Inferior parietal cortex (tissue), 1 donor: ENCODE measurements around the gene USH1G.

ENCODE experiments used
- DNase-seq: peaks from one replicate; pipeline ENCODE4 v3.0.0-alpha.2; 2016; ENCODE audit errors: extremely low spot score

USH1G gene

GRCh38 chr17:74954115-74954514 is 31.1 kb upstream of the USH1G start:
- DNase-seq: no peak

GRCh38 chr17:74953134-74953687 is 30.2 kb upstream of the USH1G start:
- no peak for DNase-seq

GRCh38 chr17:74952431-74953133 is 29.5 kb upstream of the USH1G start:
- no peak for DNase-seq

GRCh38 chr17:74951680-74952421 is 28.8 kb upstream of the USH1G start:
- DNase-seq: no peak

GRCh38 chr17:74951065-74951464 is 28.0 kb upstream of the USH1G start:
- DNase-seq: no peak

GRCh38 chr17:74950207-74950606 is 27.2 kb upstream of the USH1G start:
- no peak for DNase-seq

GRCh38 chr17:74949455-74950115 is 26.5 kb upstream of the USH1G start:
- DNase-seq: no peak

- DNase-seq: no peak
These were observed 24.1 kb upstream of the USH1G start for GRCh38 chr17:74947041-74947754.

- no peak for DNase-seq
These were observed 23.6 kb upstream of the USH1G start for GRCh38 chr17:74946641-74947040.

- no peak for DNase-seq
These were observed 22.5 kb upstream of the USH1G start for GRCh38 chr17:74945543-74945942.

- DNase-seq: no peak
These were observed 20.9 kb upstream of the USH1G start for GRCh38 chr17:74943808-74944522.

GRCh38 chr17:74941128-74941725 is 18.2 kb upstream of the USH1G start:
- DNase-seq: no peak

GRCh38 chr17:74939534-74939933 is 16.5 kb upstream of the USH1G start:
- no peak for DNase-seq

- DNase-seq: no peak
These were observed 15.3 kb upstream of the USH1G start for GRCh38 chr17:74938194-74938950.

GRCh38 chr17:74937064-74938051 is 14.3 kb upstream of the USH1G start:
- DNase-seq: no peak

GRCh38 chr17:74936470-74936799 is 13.4 kb upstream of the USH1G start:
- DNase-seq: no peak

- no peak for DNase-seq
These were observed 12.8 kb upstream of the USH1G start, which contains the start of gene OTOP3 for GRCh38 chr17:74935585-74936469. Gene OTOP3 (plus strand): TSS chr17:74935898. CDS start chr17:74935922, 24 bp downstream.

- DNase-seq: no peak
These were observed 12.0 kb upstream of the USH1G start for GRCh38 chr17:74935048-74935447.
